HT1080 (cell line): ENCODE results near the gene S100PBP. TPM values are rescaled to one million over a fixed set of nuclear protein-coding genes. Genes with fewer than 3 reads are reported as not detected.
"Not testable (repeated sequence)": the region's sequence is repeated elsewhere in the genome, so short reads cannot be mapped to it uniquely, and the experiment has no call there.

Experiments
- DNase-seq: peaks from one replicate; pipeline ENCODE4 v3.0.0-alpha.2; 2015; ENCODE audit warnings: low read depth
- total RNA-seq: library from RNA; depleted of rRNA; stranded (reverse); fragments of >200 nt; shearing (Covaris generic); gene quantifications from 2 replicates; pipeline ENCODE4 v1.2.3, GENCODE V29; 2014; rRNA removed

The S100PBP gene
- total RNA-seq, 1 experiment from 2014 or later, result 16.8 TPM

- no peak for DNase-seq
Measured at GRCh38 chr1:32898958-32899357, 81.5 kb downstream of the S100PBP start.

GRCh38 chr1:32899586-32900296 lies 82.3 kb downstream of the S100PBP start:
- DNase-seq, result no peak

GRCh38 chr1:32900371-32900955 lies 83.0 kb downstream of the S100PBP start:
- no peak for DNase-seq

DNA sequence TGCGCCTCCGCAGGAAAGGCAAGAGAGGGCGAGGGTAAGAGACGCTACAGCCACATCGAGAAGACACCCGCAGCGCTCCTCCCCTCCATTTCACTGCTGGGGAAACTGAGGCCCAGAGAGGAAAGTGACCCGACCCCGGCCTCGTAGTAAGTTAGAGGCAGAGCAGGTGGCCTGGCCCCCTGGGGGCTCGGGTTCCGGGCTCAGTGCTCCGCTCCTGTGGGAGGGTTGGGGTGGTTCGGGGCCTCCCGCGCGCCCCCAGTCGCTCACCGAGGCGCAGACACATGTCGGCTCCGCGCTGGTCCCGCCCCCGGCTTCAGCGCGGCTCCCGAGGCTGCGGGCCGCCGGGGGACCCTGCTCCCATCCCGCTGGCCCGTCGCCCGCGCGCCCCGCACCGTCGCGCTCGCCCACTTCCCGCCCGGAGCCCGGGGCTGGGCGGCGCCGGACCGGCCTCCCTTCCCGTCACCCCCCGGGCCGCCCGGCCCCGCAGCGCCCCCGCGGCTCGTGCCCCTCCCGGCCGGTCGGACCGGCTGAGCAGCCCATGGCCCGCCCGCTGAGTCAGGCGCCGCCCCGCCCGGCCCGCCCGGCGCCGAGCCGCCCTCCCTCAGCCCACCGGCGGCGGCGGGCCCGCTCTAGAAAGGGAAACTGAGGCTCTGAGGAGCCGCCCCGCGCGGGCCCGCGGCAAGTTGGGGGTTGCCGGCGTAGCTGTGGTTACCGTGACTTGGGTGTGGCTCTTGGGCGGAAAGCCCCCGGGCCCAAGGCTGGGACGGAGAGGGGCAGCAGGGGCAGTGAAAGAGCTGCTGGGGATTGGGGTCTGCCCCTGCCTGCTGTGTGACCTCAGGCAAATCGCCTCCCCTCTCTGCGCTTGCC lies 83.7 kb downstream of the S100PBP start, which contains the start of gene TMEM54:
TMEM54 (minus strand) TSS at position 434 of the 867 bp plus-strand sequence; CDS start at position 283, 151 bp downstream.
- DNase-seq, result no peak

DNA sequence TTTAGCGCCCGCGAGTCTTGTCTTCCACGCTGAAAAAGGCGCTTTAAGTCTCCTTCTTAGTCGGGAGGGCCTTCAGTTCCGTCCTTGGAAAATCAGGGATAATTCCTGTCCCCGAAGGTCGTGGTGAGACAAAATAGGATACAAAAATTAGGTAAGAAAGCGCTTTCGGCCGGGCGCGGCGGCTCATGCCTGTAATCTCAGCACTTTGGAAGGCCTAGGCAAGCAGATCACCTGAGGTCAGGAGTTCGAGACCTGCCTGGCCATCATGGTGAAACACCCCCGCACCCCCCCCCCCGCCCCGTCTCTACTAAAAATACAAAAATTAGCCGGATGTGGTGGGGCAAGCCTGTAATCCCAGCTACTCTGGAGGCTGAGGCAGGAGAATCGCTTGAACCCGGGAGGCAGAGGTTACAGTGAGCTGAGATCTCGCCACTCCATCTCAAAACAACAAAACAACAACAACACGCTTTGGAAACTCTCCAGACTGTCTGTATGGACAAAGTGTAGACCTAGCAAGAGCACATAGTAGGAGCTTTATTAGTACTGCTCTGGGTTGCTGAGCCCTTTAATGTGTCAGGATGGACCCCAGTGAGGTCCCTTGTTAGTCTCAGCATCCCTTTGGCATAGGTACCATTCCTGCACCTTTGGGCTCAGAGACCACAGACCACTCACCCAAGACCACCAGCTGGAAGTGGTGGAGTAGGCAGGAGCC lies 84.5 kb downstream of the S100PBP start:
- no peak for DNase-seq

- DNase-seq, result no peak
Measured at GRCh38 chr1:32902535-32902920, 85.1 kb downstream of the S100PBP start.

DNA sequence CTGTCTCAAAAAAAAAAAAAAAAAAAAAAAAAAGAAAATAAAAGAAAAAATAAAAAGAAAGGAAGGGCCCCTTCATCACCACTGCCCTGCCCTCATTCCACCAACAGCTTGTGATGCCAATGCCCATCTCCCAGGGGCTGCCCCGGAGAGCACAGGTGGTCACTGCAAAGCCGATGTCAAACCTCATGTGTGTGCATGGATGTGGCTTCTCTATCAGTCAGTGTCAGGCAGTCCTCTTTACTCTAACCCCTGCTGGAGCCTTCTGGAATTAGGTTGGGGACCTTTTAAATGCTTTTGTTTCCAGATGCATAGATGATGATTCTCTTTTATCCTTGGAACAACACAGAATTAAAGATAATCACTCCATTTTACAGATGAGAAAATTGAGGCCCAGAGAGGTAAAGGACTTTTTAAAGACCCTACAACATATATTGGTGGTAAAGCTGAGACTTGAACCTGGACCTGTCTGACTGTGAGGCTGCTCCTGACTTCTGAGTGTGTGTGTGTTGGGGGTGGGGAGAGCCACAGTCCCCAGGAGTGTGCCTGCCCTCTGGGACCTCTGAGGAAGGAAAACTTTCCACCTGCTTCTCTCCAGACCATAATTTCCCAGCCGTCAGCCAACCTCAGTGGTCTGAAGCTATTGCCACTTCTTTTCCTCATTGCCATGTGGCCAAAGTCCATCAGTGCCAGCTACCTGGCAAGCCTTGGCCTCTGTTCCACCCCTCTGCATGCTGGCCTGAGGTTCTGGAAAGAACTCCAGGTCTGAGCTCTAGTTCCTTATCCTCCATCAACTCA lies 86.7 kb downstream of the S100PBP start:
- no peak for DNase-seq

- no peak for DNase-seq
Measured at GRCh38 chr1:32904797-32905196, 87.3 kb downstream of the S100PBP start.

DNA sequence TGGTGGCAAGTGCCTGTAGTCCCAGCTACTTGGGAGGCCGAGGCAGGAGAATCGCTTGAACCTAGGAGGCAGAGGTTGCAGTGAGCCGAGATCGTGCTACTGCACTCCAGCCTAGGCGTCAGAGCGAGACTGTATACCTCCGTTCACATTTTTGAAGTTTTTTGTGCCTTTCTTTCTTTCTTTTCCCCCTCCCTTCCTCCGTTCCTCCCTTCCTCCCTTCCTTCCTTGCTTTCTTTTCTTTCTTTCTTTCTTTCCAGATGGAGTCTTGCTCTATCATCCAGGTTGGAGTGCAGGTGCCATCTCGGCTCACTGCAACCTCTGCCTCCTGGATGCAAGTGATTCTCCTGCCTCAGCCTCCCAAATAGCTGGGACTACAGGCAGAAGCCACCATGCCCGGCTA lies 88.1 kb downstream of the S100PBP start:
- not testable (repeated sequence) for DNase-seq

DNA sequence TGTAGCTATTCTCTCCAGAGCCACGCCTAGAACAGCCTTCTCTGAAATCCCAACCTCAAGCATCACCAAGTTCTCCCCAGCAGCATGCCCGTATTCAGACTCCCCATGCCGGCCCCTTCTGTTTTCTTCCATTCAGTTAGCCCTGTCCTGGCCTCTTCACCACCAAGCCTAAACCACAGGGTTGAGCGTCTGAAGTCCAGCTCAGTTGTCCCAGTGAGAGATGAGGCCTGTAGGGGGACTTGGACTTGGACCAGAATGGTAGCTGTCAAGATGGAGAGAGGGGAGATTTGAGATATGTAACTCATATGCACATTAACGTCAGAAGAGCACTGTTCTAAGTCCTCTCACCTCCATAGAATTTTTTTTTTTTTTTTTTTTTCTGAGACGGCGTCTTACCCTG lies 89.2 kb downstream of the S100PBP start:
- no peak for DNase-seq

DNA sequence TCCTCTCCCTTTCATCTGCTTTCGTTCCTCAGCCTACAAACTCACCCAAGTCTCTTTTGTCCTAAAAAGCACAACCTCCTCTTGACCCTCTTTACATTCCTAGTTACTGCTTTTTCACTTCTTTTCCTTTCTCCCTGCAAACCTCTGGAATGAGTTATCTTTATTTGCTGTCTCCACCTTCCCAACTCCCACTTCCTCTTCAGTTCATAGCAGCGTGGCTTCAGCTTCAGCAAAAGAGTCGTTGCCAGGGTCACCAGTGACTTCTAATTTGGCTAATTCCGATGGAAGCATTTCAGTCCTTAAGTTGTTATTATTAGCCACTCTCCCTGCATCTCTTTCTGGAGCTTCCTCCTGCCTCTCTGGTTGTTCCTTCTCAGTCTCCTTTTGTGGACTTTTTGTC lies 90.0 kb downstream of the S100PBP start:
- DNase-seq, result peak; percentile 47

Other genes with a start within 250 kb of the S100PBP start
- 56.1 and 63.8 TPM in 2 replicates for gene ZBTB8OS, start 167.1 kb upstream of the S100PBP start, total RNA-seq
- 99.3 and 175 TPM in 2 replicates for gene RBBP4, start 166.4 kb upstream of the S100PBP start, total RNA-seq
- gene SYNC, start 114.9 kb upstream of the S100PBP start, total RNA-seq, result 3.2 and 4.8 TPM in 2 replicates
- gene YARS1, start 295 bp upstream of the S100PBP start, total RNA-seq, result 165 and 185 TPM in 2 replicates
- 1.4 TPM in 1 of 2 replicates, not detected in the other for gene FNDC5, start 53.3 kb downstream of the S100PBP start, total RNA-seq
- not detected in 2 replicates for gene HPCA, start 68.8 kb downstream of the S100PBP start, total RNA-seq
- 43.7 and 47.4 TPM in 2 replicates for gene TMEM54, start 83.7 kb downstream of the S100PBP start, total RNA-seq
- 21.2 and 27.0 TPM in 2 replicates for gene RNF19B, start 147.2 kb downstream of the S100PBP start, total RNA-seq
- 168 and 183 TPM in 2 replicates for gene AK2, start 219.2 kb downstream of the S100PBP start, total RNA-seq